GM19467 (cell line): Measurements from ENCODE around the gene FERD3L.

Experiments used
- ATAC-seq: cut with Tn5 transposase; IDR thresholded peaks from one replicate; pipeline ENCODE4 v1.9.1; 2021; ENCODE audit warnings: mild to moderate bottlenecking, moderate library complexity; ENCODE audit not compliant: unreplicated experiment

The FERD3L gene

DNA sequence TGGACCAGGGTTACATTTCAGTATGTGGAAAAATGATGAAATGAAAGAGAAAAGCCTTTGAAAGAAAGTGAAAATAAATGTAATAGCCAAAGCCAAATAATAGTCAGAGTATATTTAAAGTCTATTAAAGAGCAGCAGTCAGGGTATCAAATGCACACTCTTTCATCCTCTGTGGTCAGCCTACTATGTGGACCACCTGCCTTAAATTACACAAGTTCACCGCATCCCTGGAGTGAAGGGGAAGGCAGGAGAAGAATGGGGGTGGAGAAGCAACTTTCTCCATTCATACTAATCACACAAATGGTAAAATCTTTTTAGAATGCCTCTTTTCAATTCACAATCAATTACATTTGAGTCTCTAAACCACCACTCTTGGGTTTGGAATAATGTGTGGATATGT is 43.7 kb downstream of the FERD3L start:
- ATAC-seq, result no peak

DNA sequence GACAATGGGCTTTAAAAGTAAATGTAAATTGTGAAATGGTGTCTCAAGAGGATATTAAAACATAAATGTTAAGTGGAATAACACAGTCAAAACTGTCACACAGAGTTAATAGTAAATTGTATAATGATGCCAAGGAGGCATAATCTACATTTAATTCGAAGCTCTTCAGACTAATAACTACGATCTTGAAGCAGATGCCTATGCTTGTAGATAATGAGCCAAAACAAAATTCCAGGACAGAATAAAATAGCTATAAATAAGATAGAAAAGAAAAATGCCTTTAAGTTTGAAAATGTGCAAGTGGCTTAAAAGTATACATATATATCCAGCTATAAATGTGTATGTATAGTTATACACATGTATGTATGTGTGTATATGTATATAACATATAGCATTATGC is 45.3 kb downstream of the FERD3L start:
- no peak for ATAC-seq

GRCh38 chr7:19099194-19099593 is 46.0 kb downstream of the FERD3L start:
- no peak for ATAC-seq

GRCh38 chr7:19098510-19098909 is 46.7 kb downstream of the FERD3L start:
- no peak for ATAC-seq

GRCh38 chr7:19097165-19098055 is 47.8 kb downstream of the FERD3L start:
- no peak for ATAC-seq

GRCh38 chr7:19095353-19095860 is 49.8 kb downstream of the FERD3L start:
- ATAC-seq, result no peak
